22Rv1 (cell line): Measurements from ENCODE around the gene POU1F1.
A peak's percentile ranks its signal among the peaks of the same experiment; 100 is the strongest.

Experiments
- CTCF ChIP-seq: fragments of 450-650 bp; IDR thresholded peaks from 2 replicates; pipeline ENCODE4 v1.5.1; 2017; ENCODE audit warnings: mild to moderate bottlenecking
- ZFX ChIP-seq: fragments of 450-650 bp; IDR thresholded peaks from 2 replicates; pipeline ENCODE4 v1.6.1; 2017; ENCODE audit warnings: antibody characterized with exemption, borderline replicate concordance

GRCh38 chr3:87307805-87308204, 31.4 kb upstream of the POU1F1 start:
- TF ChIP-seq CTCF (peak; percentile 46), ZFX (no peak)
